Panc1 (cell line): Measurements from ENCODE around the gene FSTL4. TPM values are rescaled to one million over a fixed set of nuclear protein-coding genes. Genes with fewer than 3 reads are reported as not detected.

Experiments used
- ATAC-seq: fragments of 200-7000 bp; cut with Tn5 transposase; 2 replicates; pipeline ENCODE4 v1.9.1; 2020; ENCODE audit warnings: mild to moderate bottlenecking, moderate library complexity
- BruUV-seq: library from RNA; stranded (reverse); fragments of 400-500 nt; replicated peaks from 2 replicates; lab custom pipeline; 2021; lab: Mats Ljungman, UMichigan
- CTCF ChIA-PET: fragments of 300-600 bp; sonication (Branson Sonifier 250); formaldehyde crosslinking; loops from one replicate; lab custom pipeline; 2022; ENCODE audit warnings: antibody characterized with exemption; lab: Charles Lee
- POLR2A ChIA-PET: fragments of 300-600 bp; sonication (Branson Sonifier 250); formaldehyde crosslinking; loops from one replicate; lab custom pipeline; 2022; ENCODE audit warnings: antibody characterized with exemption; lab: Charles Lee
- DNase-seq: peaks from one replicate; pipeline ENCODE4 v3.0.0-alpha.2; 2010; ENCODE audit warnings: low read depth, low spot score
- H3K27ac ChIP-seq: 2 replicates; pipeline ENCODE4 v1.5.1; 2011; ENCODE audit warnings: mild to moderate bottlenecking, low read length, inconsistent platforms
- H3K27me3 ChIP-seq: fragments of 200-500 bp; sonication (Bioruptor generic); 2 replicates; pipeline ENCODE4 v1.6.0; 2014; ENCODE audit warnings: low read length, inconsistent platforms; ENCODE audit not compliant: control insufficient read depth, insufficient read depth
- H3K36me3 ChIP-seq: fragments of 200-500 bp; sonication (Bioruptor generic); 2 replicates; pipeline ENCODE4 v1.5.1; 2014; ENCODE audit warnings: inconsistent platforms, mild to moderate bottlenecking, low read length, moderate library complexity; ENCODE audit not compliant: control insufficient read depth, insufficient read depth
- H3K4me1 ChIP-seq: 2 replicates; pipeline ENCODE4 v1.5.1; 2011; ENCODE audit warnings: inconsistent platforms, mild to moderate bottlenecking, low read length, moderate library complexity; ENCODE audit not compliant: control insufficient read depth, insufficient read depth
- H3K4me3 ChIP-seq, 2 experiments: 2 replicates each; pipeline ENCODE4 v1.5.1; 2011 to 2012; ENCODE audit warnings: low read depth in 2 of 2, low read length in 2 of 2, mild to moderate bottlenecking in 2 of 2, inconsistent platforms in 1 of 2, moderate library complexity in 1 of 2
- H3K9me3 ChIP-seq: fragments of 200-500 bp; sonication (Bioruptor generic); 2 replicates; pipeline ENCODE4 v1.5.1; 2014; ENCODE audit warnings: low read depth, mild to moderate bottlenecking, inconsistent platforms, low read length, moderate library complexity; ENCODE audit not compliant: control insufficient read depth, insufficient read depth
- POLR2AphosphoS5 ChIP-seq: IDR thresholded peaks from 2 replicates; pipeline ENCODE4 v1.6.1; 2012; ENCODE audit warnings: mild to moderate bottlenecking, low read depth, low read length, moderate library complexity
- SIN3A ChIP-seq: IDR thresholded peaks from 2 replicates; pipeline ENCODE4 v1.6.1; 2012; ENCODE audit warnings: low read depth, mild to moderate bottlenecking, low read length, moderate library complexity, borderline replicate concordance; ENCODE audit not compliant: insufficient read depth
- TCF7L2 ChIP-seq: IDR thresholded peaks from 2 replicates; pipeline ENCODE4 v1.6.1; 2011; ENCODE audit warnings: mild to moderate bottlenecking, low read depth, low read length, inconsistent platforms
- in situ Hi-C: cut with HindIII; loops from 2 replicates; pipeline ENCODE4 v1.10.0; 2016; ENCODE audit warnings: low sequenced_read_pairs, low pct_unique_long_range_greater_than_20kb
- intact Hi-C: fragments of 100-400 bp; cut with micrococcal nuclease; formaldehyde crosslinking; loops from one replicate; pipeline ENCODE4 v1.10.0; 2022; ENCODE audit not compliant: unreplicated experiment
- total RNA-seq: library from RNA; stranded (reverse); gene quantifications from one replicate; pipeline ENCODE4 v1.2.1, GENCODE V29; 2021; ENCODE audit not compliant: unreplicated experiment
- TF ChIP-seq, protein P1 (sequence below): fragments of 450-650 bp; IDR thresholded peaks from 2 replicates; pipeline ENCODE4 v1.5.1; 2017; ENCODE audit warnings: mild to moderate bottlenecking
- TF ChIP-seq, protein P2 (sequence below), 2 experiments: IDR thresholded peaks; 2 replicates each; pipeline ENCODE4 v1.6.1; 2011 to 2012; ENCODE audit warnings: low read depth in 2 of 2, control low read depth in 1 of 2, low read length in 1 of 2, mild to moderate bottlenecking in 1 of 2, moderate library complexity in 1 of 2; ENCODE audit not compliant: insufficient read depth in 1 of 2

FSTL4 gene
- total RNA-seq, 1 experiment from 2014 or later = 0.18 TPM

DNA sequence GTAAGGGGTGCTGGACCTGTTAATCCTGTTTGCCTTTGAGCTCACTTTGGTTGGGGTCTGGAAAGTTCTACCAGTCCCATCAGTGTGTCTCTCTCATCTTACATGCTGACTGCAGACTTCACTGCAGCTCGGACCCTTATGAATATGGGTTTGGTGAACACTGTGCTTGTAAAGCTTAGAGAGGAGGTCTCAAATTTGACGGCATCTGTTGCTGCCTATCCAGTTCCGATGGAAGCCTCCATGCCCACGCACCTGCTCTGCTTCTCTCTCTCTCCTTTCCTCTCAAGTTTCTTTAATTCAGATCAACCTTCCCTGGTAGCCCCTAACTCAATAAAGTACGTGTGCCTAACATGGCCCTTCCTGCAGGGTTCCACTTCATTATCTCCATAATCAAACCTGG is 342.6 kb downstream of the FSTL4 start:
- H3K27ac ChIP-seq = no peak overlapping the region
- no peak for ATAC-seq
- TF ChIP-seq POLR2AphosphoS5 (no peak), TCF7L2 (no peak), SIN3A (no peak)
- TF ChIP-seq, protein P1, sequence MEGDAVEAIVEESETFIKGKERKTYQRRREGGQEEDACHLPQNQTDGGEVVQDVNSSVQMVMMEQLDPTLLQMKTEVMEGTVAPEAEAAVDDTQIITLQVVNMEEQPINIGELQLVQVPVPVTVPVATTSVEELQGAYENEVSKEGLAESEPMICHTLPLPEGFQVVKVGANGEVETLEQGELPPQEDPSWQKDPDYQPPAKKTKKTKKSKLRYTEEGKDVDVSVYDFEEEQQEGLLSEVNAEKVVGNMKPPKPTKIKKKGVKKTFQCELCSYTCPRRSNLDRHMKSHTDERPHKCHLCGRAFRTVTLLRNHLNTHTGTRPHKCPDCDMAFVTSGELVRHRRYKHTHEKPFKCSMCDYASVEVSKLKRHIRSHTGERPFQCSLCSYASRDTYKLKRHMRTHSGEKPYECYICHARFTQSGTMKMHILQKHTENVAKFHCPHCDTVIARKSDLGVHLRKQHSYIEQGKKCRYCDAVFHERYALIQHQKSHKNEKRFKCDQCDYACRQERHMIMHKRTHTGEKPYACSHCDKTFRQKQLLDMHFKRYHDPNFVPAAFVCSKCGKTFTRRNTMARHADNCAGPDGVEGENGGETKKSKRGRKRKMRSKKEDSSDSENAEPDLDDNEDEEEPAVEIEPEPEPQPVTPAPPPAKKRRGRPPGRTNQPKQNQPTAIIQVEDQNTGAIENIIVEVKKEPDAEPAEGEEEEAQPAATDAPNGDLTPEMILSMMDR = no peak
- TF ChIP-seq, protein P2, sequence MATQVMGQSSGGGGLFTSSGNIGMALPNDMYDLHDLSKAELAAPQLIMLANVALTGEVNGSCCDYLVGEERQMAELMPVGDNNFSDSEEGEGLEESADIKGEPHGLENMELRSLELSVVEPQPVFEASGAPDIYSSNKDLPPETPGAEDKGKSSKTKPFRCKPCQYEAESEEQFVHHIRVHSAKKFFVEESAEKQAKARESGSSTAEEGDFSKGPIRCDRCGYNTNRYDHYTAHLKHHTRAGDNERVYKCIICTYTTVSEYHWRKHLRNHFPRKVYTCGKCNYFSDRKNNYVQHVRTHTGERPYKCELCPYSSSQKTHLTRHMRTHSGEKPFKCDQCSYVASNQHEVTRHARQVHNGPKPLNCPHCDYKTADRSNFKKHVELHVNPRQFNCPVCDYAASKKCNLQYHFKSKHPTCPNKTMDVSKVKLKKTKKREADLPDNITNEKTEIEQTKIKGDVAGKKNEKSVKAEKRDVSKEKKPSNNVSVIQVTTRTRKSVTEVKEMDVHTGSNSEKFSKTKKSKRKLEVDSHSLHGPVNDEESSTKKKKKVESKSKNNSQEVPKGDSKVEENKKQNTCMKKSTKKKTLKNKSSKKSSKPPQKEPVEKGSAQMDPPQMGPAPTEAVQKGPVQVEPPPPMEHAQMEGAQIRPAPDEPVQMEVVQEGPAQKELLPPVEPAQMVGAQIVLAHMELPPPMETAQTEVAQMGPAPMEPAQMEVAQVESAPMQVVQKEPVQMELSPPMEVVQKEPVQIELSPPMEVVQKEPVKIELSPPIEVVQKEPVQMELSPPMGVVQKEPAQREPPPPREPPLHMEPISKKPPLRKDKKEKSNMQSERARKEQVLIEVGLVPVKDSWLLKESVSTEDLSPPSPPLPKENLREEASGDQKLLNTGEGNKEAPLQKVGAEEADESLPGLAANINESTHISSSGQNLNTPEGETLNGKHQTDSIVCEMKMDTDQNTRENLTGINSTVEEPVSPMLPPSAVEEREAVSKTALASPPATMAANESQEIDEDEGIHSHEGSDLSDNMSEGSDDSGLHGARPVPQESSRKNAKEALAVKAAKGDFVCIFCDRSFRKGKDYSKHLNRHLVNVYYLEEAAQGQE (IDR thresholded peaks at IDR 0.05; ENCODE audit: insufficient read depth in 1 of 2, low read depth in 2 of 2, low read length in 1 of 2) = no peak
- no peaks in the 10 kb centered on the region for H3K9me3 ChIP-seq
- no peak overlapping the region for H3K4me3 ChIP-seq
- intact Hi-C loops = no loop called here
- DNase-seq = no peak
- no peaks in the 10 kb centered on the region for H3K4me1 ChIP-seq
- CTCF ChIA-PET = no interaction called here
- no peaks in the 10 kb centered on the region for H3K27me3 ChIP-seq
- no TSS peak for BruUV-seq
- POLR2A ChIA-PET = no interaction called here
- no peaks in the 10 kb centered on the region for H3K36me3 ChIP-seq
- in situ Hi-C loops = no loop called here

DNA sequence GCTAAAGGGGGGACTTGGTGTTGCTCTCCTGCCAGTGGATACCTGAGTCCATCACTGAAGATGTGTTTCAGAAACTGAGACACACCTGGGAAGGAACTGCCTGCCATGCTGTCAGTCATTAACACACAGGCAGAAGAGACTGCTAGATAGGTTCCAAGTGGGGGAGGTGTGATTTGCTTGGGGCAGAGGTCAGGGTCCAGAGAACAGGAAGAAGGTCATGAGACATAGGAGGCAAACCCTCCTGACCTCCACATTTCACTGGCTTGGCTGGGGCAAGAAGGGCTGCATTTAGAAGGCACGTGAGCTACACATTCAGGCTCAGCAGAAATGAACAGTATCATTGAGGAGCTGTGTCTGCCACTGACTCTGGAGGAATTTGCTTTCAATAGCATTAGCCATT is 344.7 kb downstream of the FSTL4 start:
- CTCF ChIA-PET = no interaction called here
- BruUV-seq = no TSS peak
- POLR2A ChIA-PET = no interaction called here
- H3K9me3 ChIP-seq = no peaks in the 10 kb centered on the region
- in situ Hi-C loops = no loop called here
- H3K4me3 ChIP-seq = no peak overlapping the region
- H3K36me3 ChIP-seq = no peaks in the 10 kb centered on the region
- no peak overlapping the region for H3K27ac ChIP-seq
- intact Hi-C loops = no loop called here
- DNase-seq (no peak), ATAC-seq (no peak)
- H3K4me1 ChIP-seq = no peaks in the 10 kb centered on the region
- TF ChIP-seq, protein P2 (IDR thresholded peaks at IDR 0.05; ENCODE audit: insufficient read depth in 1 of 2, low read depth in 2 of 2, low read length in 1 of 2) = no peak
- TF ChIP-seq, protein P1 = no peak
- TF ChIP-seq POLR2AphosphoS5 (no peak), SIN3A (no peak)
- H3K27me3 ChIP-seq = no peaks in the 10 kb centered on the region
